DMS153 (cell line): ENCODE measurements around the gene IL1R1.
"Not testable (repeated sequence)": the region's sequence is repeated elsewhere in the genome, so short reads cannot be mapped to it uniquely, and the experiment has no call there.

Experiments
- DNase-seq: peaks from one replicate; lab custom pipeline; 2025; lab: John Stamatoyannopoulos, UW

IL1R1 gene, protein sequence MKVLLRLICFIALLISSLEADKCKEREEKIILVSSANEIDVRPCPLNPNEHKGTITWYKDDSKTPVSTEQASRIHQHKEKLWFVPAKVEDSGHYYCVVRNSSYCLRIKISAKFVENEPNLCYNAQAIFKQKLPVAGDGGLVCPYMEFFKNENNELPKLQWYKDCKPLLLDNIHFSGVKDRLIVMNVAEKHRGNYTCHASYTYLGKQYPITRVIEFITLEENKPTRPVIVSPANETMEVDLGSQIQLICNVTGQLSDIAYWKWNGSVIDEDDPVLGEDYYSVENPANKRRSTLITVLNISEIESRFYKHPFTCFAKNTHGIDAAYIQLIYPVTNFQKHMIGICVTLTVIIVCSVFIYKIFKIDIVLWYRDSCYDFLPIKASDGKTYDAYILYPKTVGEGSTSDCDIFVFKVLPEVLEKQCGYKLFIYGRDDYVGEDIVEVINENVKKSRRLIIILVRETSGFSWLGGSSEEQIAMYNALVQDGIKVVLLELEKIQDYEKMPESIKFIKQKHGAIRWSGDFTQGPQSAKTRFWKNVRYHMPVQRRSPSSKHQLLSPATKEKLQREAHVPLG

DNA sequence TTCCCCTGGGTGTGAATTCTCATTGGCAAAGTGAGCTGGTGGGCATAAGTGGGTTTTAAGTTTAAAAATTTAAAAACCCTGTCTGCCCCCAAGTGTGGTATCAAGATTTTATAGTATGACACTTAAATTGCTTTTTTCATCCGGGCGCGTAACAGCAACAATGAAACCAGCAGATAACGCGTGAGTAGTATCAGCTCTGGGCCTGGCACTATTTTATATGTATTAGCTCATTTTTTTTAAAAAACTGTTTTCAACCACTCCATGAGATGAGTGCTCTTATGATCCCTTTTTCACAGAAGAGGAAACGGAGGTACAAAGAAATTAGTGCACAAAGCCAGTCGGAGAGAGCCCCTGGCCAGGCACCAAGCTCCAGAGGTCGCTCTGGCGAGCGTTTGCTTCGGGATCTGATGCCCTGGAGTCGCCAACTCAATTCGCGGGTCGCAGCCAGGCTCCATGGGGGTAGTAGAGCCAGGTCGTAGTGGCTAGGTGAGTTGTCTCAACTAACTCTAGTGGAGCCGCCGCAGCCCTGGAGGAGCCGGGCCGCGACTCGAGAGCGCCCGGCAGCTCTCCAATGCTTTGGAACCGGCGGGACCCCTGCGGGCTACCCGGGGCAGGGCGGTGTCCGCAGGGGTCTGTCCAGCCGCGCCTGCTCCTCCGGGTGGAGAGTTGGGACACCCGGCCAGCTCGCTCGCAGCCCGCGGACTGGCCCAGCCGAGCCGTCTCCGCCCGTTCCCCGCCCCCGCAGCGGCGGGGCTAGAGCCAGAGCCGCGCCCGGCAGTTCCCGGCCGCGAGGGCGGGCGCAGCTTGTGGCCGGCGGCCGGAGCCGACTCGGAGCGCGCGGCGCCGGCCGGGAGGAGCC is at the start of gene IL1R1:
TSS of gene IL1R1 (plus strand) at position 777 of the 859 bp plus-strand sequence. CDS start 14,979 bp downstream, outside the sequence.
- no peak for DNase-seq

DNA sequence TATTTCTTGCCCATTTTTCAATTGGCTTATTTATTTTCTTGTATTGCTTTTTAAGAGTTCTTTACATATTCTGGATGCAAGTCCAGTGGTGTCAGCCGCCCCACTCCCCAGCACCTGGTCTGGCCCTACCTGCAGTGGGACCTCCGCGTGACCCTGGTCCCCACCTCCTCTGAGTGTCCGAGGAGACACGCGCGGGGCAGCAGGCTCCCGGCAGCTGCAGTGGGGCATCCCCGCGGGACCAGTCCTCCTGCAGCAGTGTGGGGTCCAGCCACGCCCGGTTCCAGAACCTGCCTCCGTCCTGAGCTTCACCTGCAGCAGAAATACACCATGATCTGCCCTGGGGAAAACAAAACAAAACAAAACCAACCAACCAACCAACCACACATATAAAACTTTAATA is 48.9 kb upstream of the IL1R1 start:
- DNase-seq = no peak

DNA sequence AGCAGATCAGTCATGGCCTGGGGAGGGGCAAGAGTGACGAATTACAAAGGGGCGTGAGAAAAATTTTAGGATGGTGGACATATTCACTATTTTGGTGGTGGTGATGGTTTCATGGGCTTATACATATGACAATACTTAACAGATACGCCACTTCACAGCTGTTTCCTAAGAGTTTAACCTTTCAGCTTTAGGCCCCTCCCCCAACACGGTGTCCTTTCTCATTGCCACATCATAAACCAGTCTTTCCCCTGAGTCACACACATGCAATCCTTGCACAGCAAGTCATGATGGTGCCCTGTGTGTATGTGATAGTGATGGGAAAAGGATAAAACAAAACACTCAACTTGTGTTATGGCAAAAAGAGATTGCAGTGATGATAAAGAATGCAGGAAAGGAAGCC is 47.6 kb upstream of the IL1R1 start:
- no peak for DNase-seq

DNA sequence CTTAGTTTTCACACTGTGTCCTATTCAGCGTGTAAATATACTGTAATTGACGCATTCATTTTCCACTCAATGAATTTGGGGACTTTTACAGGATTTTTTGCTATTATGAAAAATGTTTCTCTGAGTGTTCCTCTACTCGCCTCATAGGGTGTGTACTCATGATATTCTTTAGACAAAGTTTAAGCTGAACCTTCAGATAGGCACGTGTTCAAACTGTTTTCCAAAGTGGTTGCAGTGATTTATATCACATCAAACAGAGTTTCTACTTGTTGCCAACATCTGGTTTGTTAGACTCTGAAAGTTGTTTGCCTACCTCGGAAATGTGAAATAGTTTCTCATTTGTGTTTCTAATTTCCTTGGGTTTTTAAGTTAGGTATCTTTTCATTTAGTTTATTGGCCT is 46.4 kb upstream of the IL1R1 start:
- DNase-seq = no peak

DNA sequence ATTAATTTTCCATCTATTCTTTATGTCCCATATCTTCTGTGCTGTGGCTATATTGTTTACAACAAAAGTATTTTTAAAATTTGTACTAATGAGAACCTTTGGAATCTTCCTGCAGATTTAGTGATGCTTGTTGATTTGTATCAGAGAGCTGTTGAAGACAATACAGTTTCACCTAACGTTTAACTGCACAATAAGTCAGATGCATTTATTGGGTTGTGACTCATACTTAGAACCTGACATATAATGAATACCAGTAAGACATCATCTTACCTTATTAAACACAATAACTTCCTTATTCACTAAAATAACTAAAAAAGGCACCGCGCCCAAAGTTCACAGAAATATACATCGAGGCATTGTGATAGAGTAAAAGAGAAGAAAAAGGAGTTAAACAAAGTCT is 43.8 kb upstream of the IL1R1 start:
- DNase-seq = no peak

DNA sequence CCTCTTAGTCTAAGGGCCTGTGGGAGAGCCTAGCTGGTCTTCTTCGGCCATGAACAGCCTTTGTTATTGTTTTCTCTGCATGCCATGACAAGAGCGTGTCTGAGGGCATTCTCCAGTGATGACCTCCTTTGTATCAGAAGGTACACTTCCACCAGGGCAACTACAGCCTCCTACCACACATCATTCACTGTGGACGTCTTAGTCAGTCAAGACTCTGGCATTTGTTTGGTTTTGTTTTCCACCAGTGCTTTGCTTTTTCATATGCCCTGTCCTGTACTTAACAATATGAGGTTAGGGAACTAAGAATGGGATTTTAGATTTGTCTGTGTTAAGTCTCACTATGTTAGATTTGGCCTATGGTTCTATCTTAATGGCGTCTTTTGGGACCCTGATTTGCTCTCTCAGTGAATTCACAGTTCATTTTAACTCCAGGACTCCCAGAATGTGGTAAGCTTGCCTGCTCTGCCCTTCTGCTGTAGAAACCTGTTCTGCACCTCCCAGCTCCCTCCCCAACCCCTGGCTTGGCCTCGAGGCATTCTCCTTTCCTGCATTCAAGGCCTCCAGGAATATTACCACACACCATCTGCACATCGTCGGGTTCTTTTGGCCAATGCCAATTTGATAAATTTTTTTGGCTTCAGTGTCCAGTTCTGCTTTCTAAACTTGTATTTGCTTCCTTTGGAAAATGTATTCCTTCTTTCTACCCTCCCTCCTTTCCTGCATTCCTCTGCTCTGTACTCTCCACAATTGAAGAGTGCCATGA is 42.8 kb upstream of the IL1R1 start:
- no peak for DNase-seq

DNA sequence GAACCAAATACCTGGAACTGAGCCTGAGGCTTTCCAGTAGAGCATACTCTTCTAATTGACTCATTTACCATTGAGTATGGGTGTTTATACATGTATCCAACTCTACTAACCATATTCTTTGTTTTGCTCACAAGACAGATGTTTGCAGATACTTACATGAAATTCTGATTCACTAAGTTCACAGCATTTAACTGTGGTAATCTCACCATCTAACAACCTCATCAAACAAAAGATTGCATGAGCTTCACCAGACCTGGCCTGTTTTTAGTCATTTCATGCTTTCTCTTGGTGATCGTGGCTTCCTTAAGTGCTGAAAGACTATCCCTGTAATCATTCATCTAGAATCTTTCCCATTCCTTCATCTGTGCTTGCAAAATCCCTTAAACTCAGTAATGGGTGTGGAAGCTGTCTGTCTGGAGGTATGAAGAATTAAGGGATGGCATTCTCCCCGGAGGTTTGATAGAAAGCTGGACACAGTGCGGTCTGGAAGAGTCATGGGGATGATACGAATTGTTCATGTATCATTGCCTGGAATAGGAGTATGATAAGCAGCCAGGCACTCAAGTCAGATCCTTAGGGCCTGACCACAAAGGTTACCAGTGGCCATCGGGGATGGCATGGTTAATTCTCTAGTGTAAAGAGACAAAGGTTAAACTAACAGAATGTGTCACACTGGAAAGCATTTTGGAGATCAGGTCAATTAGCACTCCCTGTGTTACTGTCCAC is 42.0 kb upstream of the IL1R1 start:
- no peak for DNase-seq

DNA sequence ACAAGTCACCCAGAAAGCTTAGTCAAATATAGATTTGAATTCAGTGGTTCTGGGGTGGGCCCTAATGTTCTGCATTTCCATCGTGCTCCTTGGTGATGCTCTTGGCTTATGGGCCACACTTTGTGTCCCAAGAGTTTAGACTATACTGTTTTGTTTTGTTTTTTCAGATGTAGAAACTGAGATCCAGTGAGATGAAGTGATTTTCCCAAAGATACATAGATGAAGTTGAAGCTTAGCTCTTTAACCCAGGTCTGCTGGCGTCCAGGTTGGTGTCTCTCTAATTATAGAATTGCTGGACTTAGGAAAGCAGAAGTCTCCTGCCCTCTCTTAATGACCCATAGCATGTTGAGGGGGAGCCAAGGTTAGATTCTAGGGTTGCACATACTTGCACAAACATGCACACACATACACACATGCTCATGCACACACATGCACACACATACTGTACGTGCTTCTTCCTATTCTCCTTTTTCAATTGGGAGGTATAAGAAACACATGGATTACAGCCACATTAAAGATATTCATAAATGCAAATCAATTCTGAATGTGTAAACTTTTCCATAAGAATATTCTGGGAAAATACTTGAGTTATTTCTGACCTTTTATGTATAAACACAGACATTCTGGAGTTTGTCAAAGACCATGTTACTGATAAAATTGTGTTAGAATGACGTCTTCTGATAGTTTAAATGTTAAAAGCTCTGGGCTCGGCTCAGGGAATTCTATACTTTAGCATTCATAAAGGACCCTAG is 41.3 kb upstream of the IL1R1 start:
- no peak for DNase-seq

DNA sequence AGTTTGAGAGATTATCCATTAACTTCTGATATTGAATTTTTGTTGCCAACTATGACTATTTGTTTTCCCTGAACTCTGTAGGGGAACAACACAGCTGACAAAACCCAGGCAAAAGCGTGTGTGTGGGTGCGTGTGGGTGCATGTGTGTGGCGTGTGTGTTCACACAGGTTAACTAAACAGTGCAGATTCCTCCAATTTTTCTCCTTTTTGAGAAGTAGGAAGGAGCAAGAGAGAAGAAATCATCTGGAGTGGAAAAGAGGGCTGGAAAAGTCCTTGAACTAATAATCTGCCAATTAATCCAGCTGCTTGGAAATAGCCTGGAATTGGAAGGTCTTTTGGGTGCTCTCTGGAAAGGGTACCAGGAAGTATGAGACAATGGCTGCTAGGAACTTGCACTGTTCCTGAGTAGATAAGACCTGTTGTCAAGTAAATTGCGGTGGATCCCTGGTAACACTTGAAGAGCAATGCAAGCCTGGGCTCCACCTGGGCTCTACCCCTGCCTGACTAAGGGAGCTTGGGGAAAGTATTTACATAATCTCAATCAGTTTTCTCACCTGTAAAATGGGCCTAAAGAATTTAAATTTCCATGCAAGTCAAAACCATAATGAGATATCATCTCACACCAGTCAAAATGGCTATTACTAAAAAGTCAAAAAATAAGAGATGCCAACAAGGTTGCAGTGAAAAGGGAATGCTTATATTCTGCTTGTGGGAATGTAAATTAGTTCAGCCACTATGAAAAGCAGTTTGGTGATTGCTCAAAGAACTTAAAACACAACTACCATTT is 40.5 kb upstream of the IL1R1 start:
- DNase-seq = no peak

DNA sequence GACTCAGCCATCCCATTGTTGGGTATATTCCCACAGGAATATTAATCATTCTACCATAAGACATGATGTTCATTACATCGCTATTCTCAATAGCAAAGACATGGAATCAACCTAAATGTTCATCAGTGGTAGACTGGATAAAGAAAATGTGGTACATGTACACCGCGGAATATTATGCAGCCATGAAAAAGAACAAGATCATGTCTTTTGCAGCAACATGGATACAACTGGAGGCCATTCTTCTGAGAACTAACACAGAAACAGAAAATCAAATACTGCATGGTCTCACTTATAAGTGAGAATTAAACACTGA is 40.0 kb upstream of the IL1R1 start:
- not testable (repeated sequence) for DNase-seq

DNA sequence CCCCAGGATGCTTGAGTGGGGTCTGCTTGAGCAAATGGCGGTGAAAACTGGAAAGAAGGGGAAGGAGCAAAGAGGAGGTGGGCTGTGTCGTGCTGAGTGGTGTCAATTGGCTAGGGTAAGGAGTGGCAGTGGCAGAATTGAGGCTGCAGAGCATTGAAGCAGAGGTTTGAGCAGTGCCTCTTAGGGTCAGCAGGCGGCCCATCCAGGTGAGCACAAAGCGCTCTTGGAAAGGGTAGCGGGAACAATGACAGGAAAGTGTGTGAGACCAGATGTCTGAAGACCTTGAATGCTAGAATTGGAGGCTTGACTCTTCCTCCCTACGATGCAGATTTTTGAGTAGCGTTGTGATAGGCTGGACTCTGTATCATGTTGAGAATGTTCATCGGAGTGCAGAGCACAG is 39.3 kb upstream of the IL1R1 start:
- no peak for DNase-seq

DNA sequence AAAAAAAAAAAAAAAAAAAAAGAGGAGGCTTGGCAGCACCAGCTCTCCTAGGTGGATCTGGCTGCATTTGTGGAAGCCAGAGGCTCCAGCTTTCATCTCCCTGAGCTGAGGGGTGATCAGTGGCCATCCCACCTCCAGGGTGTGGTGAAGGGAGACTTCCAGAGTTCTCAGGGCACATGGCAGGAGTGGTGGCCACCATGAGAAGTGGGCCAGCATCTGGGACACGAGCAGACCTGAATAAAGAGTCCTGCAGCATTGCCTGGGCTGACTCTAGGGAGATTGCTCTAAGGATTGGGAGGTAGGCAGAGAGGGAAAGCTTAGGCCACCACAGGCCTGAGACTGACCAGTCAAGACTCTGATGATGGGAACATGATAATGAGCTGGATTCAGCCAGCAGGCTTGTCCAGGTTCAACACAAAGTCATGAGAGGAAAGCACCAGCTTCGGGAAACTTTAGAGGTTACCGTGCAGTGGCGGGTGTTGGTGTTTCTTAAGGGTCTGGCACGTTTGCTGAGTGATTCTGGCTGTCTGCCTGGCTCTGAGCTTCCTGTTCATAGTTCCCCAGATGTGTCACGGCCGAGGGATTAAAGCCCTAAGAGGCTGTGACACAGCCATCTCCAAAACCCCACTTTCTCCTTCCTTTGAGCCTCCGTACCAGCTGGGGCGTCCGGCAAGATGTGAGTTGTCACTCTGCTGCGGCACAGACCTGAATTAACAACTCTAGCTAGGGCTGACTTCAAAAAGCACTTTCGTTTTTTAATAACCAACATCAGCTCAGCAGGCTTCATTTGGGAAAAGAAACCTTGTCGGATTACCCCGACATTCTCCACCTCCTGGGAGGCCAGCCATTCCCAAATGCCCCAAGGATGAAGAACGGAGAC is 38.3 kb upstream of the IL1R1 start:
- no peak for DNase-seq

DNA sequence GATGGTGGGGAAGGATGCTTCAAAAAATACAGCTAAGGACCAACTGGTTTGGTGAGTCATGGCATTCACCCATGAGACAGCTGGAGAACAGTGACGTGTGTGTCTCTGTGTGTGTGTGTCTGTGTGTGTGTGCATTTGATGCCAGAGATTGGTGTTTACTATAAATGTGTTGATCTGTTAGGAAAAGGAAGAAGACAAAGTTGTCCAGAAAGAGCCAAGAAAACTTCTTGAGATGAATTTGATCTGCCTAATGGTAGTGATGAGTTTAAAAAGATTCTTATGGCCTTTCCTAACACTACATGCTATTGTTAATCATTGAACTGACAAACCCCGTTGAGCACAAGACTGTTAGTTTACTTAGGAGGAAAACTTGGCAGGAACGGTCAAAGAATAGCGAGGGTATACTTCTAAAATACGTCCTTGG is 36.4 kb upstream of the IL1R1 start:
- no peak for DNase-seq

DNA sequence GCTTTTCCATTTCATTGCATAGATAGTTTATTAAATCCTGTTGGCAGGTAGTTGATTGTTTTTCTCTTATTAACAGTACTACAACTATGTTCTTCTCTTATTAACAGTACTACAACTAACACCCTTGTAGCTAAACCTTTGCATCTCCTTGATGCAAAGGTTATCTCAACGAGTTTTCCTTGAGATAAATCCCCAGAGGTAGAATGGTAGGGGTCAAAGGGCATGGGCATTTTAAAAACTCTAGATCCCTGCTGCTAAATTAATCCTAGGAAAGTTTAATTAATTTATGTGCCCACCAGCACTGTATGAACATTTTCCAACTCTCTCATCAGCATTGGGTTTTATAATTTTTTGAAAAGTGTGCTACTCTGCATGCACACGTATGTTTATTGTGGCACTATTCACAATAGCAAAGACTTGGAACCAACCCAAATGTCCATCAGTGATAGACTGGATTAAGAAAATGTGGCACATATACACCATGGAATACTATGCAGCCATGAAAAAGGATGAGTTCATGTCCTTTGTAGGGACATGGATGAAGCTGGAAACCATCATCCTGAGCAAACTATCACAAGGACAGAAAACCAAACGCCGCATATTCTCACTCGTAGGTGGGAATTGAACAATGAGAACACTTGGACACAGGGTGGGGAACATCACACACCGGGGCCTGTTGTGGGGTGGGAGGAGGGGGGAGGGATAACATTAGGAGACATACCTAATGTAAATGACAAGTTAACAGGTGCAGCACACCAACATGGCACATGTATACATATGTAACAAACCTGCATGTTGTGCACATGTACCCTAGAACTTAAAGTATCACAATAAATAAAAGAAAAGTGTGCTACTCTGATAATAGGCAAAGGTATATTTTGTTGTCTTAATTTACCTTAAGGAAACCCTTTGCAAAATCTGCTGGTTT is 35.5 kb upstream of the IL1R1 start:
- DNase-seq = not testable (repeated sequence)

DNA sequence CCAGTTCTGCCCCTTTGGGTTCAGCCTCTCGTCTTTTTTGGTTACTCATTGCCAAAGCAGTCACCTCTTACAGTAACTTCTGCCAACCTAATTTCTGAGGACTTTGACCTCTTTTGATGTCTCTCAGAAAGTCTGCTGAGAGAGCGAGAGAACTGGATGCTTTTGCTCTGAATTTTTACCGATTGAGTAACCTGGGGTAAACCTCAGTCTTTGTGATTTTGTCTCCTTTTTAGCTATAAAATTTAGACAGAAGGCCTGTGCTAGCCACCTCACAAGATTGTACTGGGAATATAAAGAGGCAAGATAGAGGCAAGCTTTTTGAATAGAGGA is 34.8 kb upstream of the IL1R1 start:
- DNase-seq = no peak

DNA sequence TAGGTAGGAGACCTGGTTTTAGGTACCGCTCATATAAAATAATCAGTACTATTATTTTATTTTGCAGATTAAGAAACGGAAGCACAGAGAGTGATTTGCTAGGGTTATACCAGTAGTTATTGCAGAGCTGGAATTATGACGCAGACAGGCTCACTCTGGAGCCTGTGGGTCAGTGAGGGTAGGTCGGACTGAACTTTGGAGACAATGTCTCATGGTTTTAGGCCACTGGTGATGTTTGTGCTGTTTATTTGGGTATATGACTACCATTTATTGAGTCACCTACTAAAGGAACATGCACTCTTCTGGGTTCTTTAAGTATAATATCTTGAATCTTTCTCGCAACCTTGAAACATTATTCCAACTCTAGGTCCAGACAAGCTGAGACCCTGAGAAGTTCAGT is 33.5 kb upstream of the IL1R1 start:
- DNase-seq = no peak

DNA sequence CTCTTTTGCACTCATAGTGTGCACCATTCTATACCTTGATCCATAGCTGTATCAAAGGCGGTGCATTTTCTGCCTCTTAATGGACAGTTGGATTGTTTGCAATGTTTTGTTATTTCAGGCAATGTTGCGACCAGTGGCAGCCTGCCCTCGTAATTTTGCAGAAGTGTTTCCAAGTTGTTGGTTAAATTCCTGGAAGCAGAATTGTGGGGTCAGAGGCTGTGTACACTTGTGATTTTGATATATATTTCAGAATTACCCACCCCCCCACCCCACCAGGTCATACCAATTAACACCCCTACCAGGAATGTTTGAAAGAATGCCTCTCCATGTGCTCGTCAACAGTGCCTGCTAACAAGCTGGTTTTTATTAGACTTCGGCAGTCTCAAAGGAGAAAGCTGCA is 32.4 kb upstream of the IL1R1 start:
- no peak for DNase-seq
